Adrenal gland (tissue), 5 donors: Measurements from ENCODE around the gene FUT4.
"Not testable (repeated sequence)": the region's sequence is repeated elsewhere in the genome, so short reads cannot be mapped to it uniquely, and the experiment has no call there.

ENCODE experiments used
- POLR2A ChIP-seq, 2 donors: fragments of 450-650 bp; IDR thresholded peaks; one replicate each; pipeline ENCODE4 v1.6.1; 2017; ENCODE audit warnings: antibody characterized with exemption in 2 of 2, mild to moderate bottlenecking in 2 of 2, moderate library complexity in 1 of 2
- TF ChIP-seq, protein P1 (sequence below), 6 experiments: fragments of 450-650 bp in 4 of 6; fragments of 200-600 bp in 2 of 6; sonication (generic) in 1 of 6; IDR thresholded peaks; 1 replicate in 5 of 6; 2 replicates in 1 of 6; pipeline versions ENCODE4 v1.5.1 to v1.8.0; 2016 to 2021; ENCODE audit warnings: antibody characterized with exemption in 6 of 6, mild to moderate bottlenecking in 2 of 6, moderate library complexity in 1 of 6
- donor health status: DM: no; HTN: no; CAD: no.

GRCh38 chr11:94572975-94573374 is 29.3 kb downstream of the FUT4 start:
- TF ChIP-seq, protein P1, sequence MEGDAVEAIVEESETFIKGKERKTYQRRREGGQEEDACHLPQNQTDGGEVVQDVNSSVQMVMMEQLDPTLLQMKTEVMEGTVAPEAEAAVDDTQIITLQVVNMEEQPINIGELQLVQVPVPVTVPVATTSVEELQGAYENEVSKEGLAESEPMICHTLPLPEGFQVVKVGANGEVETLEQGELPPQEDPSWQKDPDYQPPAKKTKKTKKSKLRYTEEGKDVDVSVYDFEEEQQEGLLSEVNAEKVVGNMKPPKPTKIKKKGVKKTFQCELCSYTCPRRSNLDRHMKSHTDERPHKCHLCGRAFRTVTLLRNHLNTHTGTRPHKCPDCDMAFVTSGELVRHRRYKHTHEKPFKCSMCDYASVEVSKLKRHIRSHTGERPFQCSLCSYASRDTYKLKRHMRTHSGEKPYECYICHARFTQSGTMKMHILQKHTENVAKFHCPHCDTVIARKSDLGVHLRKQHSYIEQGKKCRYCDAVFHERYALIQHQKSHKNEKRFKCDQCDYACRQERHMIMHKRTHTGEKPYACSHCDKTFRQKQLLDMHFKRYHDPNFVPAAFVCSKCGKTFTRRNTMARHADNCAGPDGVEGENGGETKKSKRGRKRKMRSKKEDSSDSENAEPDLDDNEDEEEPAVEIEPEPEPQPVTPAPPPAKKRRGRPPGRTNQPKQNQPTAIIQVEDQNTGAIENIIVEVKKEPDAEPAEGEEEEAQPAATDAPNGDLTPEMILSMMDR (IDR thresholded peaks at IDR 0.05) = not testable (repeated sequence)
- TF ChIP-seq POLR2A (IDR thresholded peaks at IDR 0.05) = not testable (repeated sequence)
